Sigmoid colon (tissue), 7 donors: ENCODE measurements around the gene CNGA2. TPM values are rescaled to one million over a fixed set of nuclear protein-coding genes. Genes with fewer than 3 reads are reported as not detected.

Experiments
- DNase-seq: peaks from one replicate; pipeline ENCODE4 v3.0.0-alpha.2; 2019
- H3K27ac ChIP-seq, 4 donors: fragments of 200-600 bp; sonication (generic); one replicate each; pipeline ENCODE4 v1.5.1; 2016 to 2019; ENCODE audit warnings: mild to moderate bottlenecking in 1 of 4
- H3K27me3 ChIP-seq, 3 donors: fragments of 200-600 bp; sonication (generic); one replicate each; pipeline ENCODE4 v1.5.1; 2019; ENCODE audit warnings: mild to moderate bottlenecking in 1 of 3
- H3K36me3 ChIP-seq, 4 donors: fragments of 200-600 bp; sonication (generic); one replicate each; pipeline ENCODE4 v1.5.1; 2016 to 2019
- H3K4me1 ChIP-seq, 4 donors: fragments of 200-600 bp; sonication (generic); one replicate each; pipeline ENCODE4 v1.5.1; 2017 to 2019
- H3K4me3 ChIP-seq, 4 donors: fragments of 200-600 bp; sonication (generic); one replicate each; pipeline ENCODE4 v1.5.1; 2017 to 2019; ENCODE audit warnings: mild to moderate bottlenecking in 2 of 4, moderate library complexity in 1 of 4
- H3K9me3 ChIP-seq, 4 donors: fragments of 200-600 bp in 3 of 4; sonication (generic) in 3 of 4; one replicate each; pipeline versions ENCODE4 v1.5.1 to v1.6.1; 2013 to 2019
- EP300 ChIP-seq, 4 donors: sonication (generic); formaldehyde crosslinking; IDR thresholded peaks; one replicate each; pipeline ENCODE4 v1.6.1; 2017; ENCODE audit warnings: antibody characterized with exemption in 4 of 4
- POLR2A ChIP-seq, 2 donors: fragments of 450-650 bp; IDR thresholded peaks; one replicate each; pipeline ENCODE4 v1.6.1; 2016; ENCODE audit warnings: antibody characterized with exemption in 2 of 2, mild to moderate bottlenecking in 2 of 2, moderate library complexity in 2 of 2
- POLR2AphosphoS5 ChIP-seq, 4 donors: sonication (generic); formaldehyde crosslinking; IDR thresholded peaks; one replicate each; pipeline ENCODE4 v1.6.1; 2017; ENCODE audit warnings: antibody characterized with exemption in 4 of 4
- WGBS, 2 donors: extraction: QIAGEN DNeasy Blood & Tissue Kit; methylation state at CpG; one replicate each; pipeline ENCODE4 v1.1.7; 2013; 5-methylcytosine and 5-hydroxymethylcytosine counted together
- intact Hi-C: fragments of 100-400 bp; cut with DNase I; formaldehyde crosslinking; loops from one replicate; pipeline ENCODE4 v1.15.1; 2023
- polyA plus RNA-seq, 3 donors: library from polyadenylated mRNA; stranded (reverse); fragments of 200-250 nt; gene quantifications; one replicate each; pipeline ENCODE4 v1.2.3, GENCODE V29; 2013
- total RNA-seq, 4 donors: library from RNA; depleted of rRNA; stranded (reverse); fragments of >200 nt; gene quantifications; one replicate each; pipeline ENCODE4 v1.1.0, GENCODE V29; 2016
- TF ChIP-seq, protein P1 (sequence below), 4 experiments: fragments of 450-650 bp in 3 of 4; fragments of 200-600 bp in 1 of 4; IDR thresholded peaks; one replicate each; pipeline ENCODE4 v1.5.1; 2016 to 2019; ENCODE audit warnings: antibody characterized with exemption in 4 of 4, mild to moderate bottlenecking in 3 of 4, moderate library complexity in 2 of 4
- donor health status: healthy with polysubstance abuse.
- donor health status: Bipolar disorder and iron deficiency.
- donor health status: healthy.

Gene CNGA2
- total and polyA plus RNA-seq, 7 donors, result under 0.01 TPM; not detected in 6

GRCh38 chrX:151762802-151763201 lies 28.3 kb downstream of the CNGA2 start:
- Histone ChIP-seq H3K4me1 (no peaks in the 10 kb centered on the region), H3K9me3 (no peaks in the 10 kb centered on the region), H3K4me3 (no peak overlapping the region), H3K27ac (no peak overlapping the region), H3K27me3 (no peaks in the 10 kb centered on the region), H3K36me3 (no peaks in the 10 kb centered on the region)
- 29 to 55% methylated on average over 2 of the region's 2 CpGs for WGBS, 2 donors
- no peak for DNase-seq
- intact Hi-C loops, result no loop called here
- no peak for TF ChIP-seq EP300 (IDR thresholded peaks at IDR 0.05)
- no peak for TF ChIP-seq POLR2A (IDR thresholded peaks at IDR 0.05)
- TF ChIP-seq, protein P1, sequence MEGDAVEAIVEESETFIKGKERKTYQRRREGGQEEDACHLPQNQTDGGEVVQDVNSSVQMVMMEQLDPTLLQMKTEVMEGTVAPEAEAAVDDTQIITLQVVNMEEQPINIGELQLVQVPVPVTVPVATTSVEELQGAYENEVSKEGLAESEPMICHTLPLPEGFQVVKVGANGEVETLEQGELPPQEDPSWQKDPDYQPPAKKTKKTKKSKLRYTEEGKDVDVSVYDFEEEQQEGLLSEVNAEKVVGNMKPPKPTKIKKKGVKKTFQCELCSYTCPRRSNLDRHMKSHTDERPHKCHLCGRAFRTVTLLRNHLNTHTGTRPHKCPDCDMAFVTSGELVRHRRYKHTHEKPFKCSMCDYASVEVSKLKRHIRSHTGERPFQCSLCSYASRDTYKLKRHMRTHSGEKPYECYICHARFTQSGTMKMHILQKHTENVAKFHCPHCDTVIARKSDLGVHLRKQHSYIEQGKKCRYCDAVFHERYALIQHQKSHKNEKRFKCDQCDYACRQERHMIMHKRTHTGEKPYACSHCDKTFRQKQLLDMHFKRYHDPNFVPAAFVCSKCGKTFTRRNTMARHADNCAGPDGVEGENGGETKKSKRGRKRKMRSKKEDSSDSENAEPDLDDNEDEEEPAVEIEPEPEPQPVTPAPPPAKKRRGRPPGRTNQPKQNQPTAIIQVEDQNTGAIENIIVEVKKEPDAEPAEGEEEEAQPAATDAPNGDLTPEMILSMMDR (IDR thresholded peaks at IDR 0.05), result no peak
- TF ChIP-seq POLR2AphosphoS5 (IDR thresholded peaks at IDR 0.05), result no peak

- no peaks in the 10 kb centered on the region for H3K9me3 ChIP-seq
- H3K27ac ChIP-seq, result no peak overlapping the region
- 91 to 95% methylated on average over 8 of the region's 8 CpGs for WGBS, 2 donors
- H3K27me3 ChIP-seq, result no peaks in the 10 kb centered on the region
- intact Hi-C loops, result no loop called here
- H3K4me3 ChIP-seq, result no peak overlapping the region
- TF ChIP-seq, protein P1 (IDR thresholded peaks at IDR 0.05), result no peak
- no peak for TF ChIP-seq EP300 (IDR thresholded peaks at IDR 0.05)
- no peaks in the 10 kb centered on the region for H3K4me1 ChIP-seq
- no peaks in the 10 kb centered on the region for H3K36me3 ChIP-seq
- no peak for DNase-seq
Observed at GRCh38 chrX:151763711-151764110, 29.2 kb downstream of the CNGA2 start.

- H3K9me3 ChIP-seq, result no peaks in the 10 kb centered on the region
- intact Hi-C loops, result no loop called here
- no peaks in the 10 kb centered on the region for H3K36me3 ChIP-seq
- no peak overlapping the region for H3K4me3 ChIP-seq
- no peak for DNase-seq
- TF ChIP-seq POLR2A (IDR thresholded peaks at IDR 0.05), result no peak
- WGBS, 2 donors, result 81 to 84% methylated on average over 2 of the region's 2 CpGs
- H3K4me1 ChIP-seq, result no peaks in the 10 kb centered on the region
- no peaks in the 10 kb centered on the region for H3K27me3 ChIP-seq
- no peak overlapping the region for H3K27ac ChIP-seq
Observed at GRCh38 chrX:151765026-151765425, 30.5 kb downstream of the CNGA2 start.

- no peak for TF ChIP-seq POLR2AphosphoS5 (IDR thresholded peaks at IDR 0.05)
- no peak for DNase-seq
- intact Hi-C loops, result no loop called here
- 95 to 96% methylated on average over 3 of the region's 3 CpGs for WGBS, 2 donors
- H3K9me3 ChIP-seq, result no peaks in the 10 kb centered on the region
- H3K4me1 ChIP-seq, result no peaks in the 10 kb centered on the region
- H3K27ac ChIP-seq, result no peak overlapping the region
- no peak overlapping the region for H3K4me3 ChIP-seq
- H3K36me3 ChIP-seq, result no peaks in the 10 kb centered on the region
- no peaks in the 10 kb centered on the region for H3K27me3 ChIP-seq
Observed at GRCh38 chrX:151771726-151772125, 37.2 kb downstream of the CNGA2 start.

DNA sequence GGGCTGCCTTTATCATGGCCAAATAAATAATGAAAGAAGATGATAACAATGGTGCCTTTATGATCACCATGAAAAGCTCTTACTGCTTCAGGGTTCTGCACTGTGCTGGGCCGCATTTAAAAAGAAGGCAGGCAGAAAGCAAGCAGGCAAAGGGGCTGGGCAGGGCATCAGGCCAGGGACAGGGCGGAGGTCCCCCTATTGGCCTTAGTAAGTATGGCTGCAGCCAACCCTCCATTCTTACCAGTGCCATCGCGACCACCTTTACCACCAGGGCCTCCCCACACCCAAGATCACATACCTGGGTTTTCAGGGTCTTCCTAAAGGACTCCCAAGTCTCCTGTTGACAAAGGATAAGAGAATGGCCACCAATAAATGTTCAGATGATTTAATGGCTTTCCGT lies 38.9 kb downstream of the CNGA2 start:
- H3K9me3 ChIP-seq, result no peaks in the 10 kb centered on the region
- intact Hi-C loops, result no loop called here
- DNase-seq, result no peak
- no peaks in the 10 kb centered on the region for H3K4me1 ChIP-seq
- WGBS, 2 donors, result 66 to 74% methylated on average over 5 of the region's 5 CpGs
- no peak overlapping the region for H3K4me3 ChIP-seq
- no peak overlapping the region for H3K27ac ChIP-seq
- no peaks in the 10 kb centered on the region for H3K27me3 ChIP-seq
- TF ChIP-seq POLR2A (IDR thresholded peaks at IDR 0.05), result no peak
- TF ChIP-seq, protein P1 (IDR thresholded peaks at IDR 0.05), result no peak
- no peak for TF ChIP-seq POLR2AphosphoS5 (IDR thresholded peaks at IDR 0.05)
- TF ChIP-seq EP300 (IDR thresholded peaks at IDR 0.05), result no peak
- H3K36me3 ChIP-seq, result no peaks in the 10 kb centered on the region

DNA sequence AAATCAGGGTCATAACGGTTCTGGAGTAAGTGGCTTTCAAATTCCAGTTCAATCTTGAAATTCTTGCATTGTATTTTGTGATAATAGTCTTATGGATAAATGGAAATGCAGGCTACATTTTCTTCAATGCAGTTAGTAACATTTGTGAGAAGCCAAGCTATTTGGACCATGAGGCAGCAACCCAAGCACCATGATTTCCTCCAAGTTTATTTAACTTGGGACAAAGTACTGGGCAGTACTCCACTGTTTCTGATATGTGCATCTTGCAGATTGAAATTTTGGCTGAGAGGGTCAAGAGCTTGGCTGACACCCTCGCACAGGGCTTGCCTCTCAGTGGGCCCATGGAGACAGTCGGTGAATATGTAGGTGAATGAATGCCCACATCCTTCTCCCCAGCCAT lies 39.9 kb downstream of the CNGA2 start:
- 61 to 63% methylated on average over 3 of the region's 3 CpGs for WGBS, 2 donors
- Histone ChIP-seq H3K27me3 (no peaks in the 10 kb centered on the region), H3K36me3 (no peaks in the 10 kb centered on the region), H3K4me3 (no peak overlapping the region), H3K27ac (no peak overlapping the region), H3K9me3 (no peaks in the 10 kb centered on the region), H3K4me1 (no peaks in the 10 kb centered on the region)
- DNase-seq, result no peak
- TF ChIP-seq POLR2A (IDR thresholded peaks at IDR 0.05) (no peak), EP300 (IDR thresholded peaks at IDR 0.05) (no peak), POLR2AphosphoS5 (IDR thresholded peaks at IDR 0.05) (no peak)
- TF ChIP-seq, protein P1 (IDR thresholded peaks at IDR 0.05), result no peak
- intact Hi-C loops, result no loop called here
